Measurements from ENCODE around the gene MARCHF7. TPM values are rescaled to one million over a fixed set of nuclear protein-coding genes. Genes with fewer than 3 reads are reported as not detected.

MARCHF7 gene
- total and polyA plus RNA-seq, 10 of the 15 experiments (the other 5 are each of a cell fraction or from before 2014, with no cell fraction given) = 39.4 to 111 (median 66.5) TPM

GRCh38 chr2:159684796-159685195 is 27.5 kb upstream of the MARCHF7 start:
- BruUV-seq (replicated peaks) = no TSS peak

GRCh38 chr2:159694500-159695040 is 17.7 kb upstream of the MARCHF7 start:
- no TSS peak for BruUV-seq (replicated peaks)
- Histone ChIP-seq H4K20me1 (ENCODE audit: control insufficient read depth, insufficient read depth) (no peaks in the 10 kb centered on the region), H3K9ac (ENCODE audit: control insufficient read depth, insufficient read depth, low read length) (no peak overlapping the region), H3K27ac (ENCODE audit: control insufficient read depth, insufficient read depth) (no peak overlapping the region), H3K9me3 (replicated peaks; ENCODE audit: control insufficient read depth, insufficient read depth, low read length) (no peaks in the 10 kb centered on the region; the same call in 1 of the 3 replicates), H3K4me1 (ENCODE audit: control insufficient read depth, insufficient read depth, low read length) (peaks cover 3% of the 10 kb centered on the region), H3K79me2 (ENCODE audit: control insufficient read depth, insufficient read depth, low read length) (no peaks in the 10 kb centered on the region), H3K4me2 (ENCODE audit: control insufficient read depth, insufficient read depth) (no peak overlapping the region), H3K4me3 (no peak overlapping the region), H3K36me3 (ENCODE audit: control insufficient read depth in 2 of 2, insufficient read depth in 2 of 2, low read length in 1 of 2) (no peaks in the 10 kb centered on the region; a peak in 1 of 4 replicates), H2AFZ (ENCODE audit: control insufficient read depth, low read depth, low read length) (no peak overlapping the region), H3K27me3 (replicated peaks in 1 of 2; ENCODE audit: control insufficient read depth in 2 of 2, insufficient read depth in 2 of 2, low read length in 1 of 2) (no peaks in the 10 kb centered on the region)
- no peak for TF ChIP-seq SUZ12 (IDR thresholded peaks at IDR 0.05; ENCODE audit: unreplicated experiment)
- no peak for TF ChIP-seq TCF7 (IDR thresholded peaks at IDR 0.05; ENCODE audit: borderline replicate concordance)
- no peak for TF ChIP-seq RBBP5 (conservative IDR thresholded peaks at IDR 0.05)
- TF ChIP-seq ATF3 (IDR thresholded peaks at IDR 0.05; ENCODE audit: borderline replicate concordance, extremely low read depth, low read depth, low read length) = no peak
- TF ChIP-seq SIN3A (IDR thresholded peaks at IDR 0.05; ENCODE audit: low read depth, low read length) = no peak
- TF ChIP-seq GATAD2B (conservative IDR thresholded peaks at IDR 0.05; ENCODE audit: low read depth) = no peak
- no peak for TF ChIP-seq ZNF24 (IDR thresholded peaks at IDR 0.05)
- TF ChIP-seq SKIL (IDR thresholded peaks at IDR 0.05; ENCODE audit: low read depth, poor library complexity, severe bottlenecking) = no peak
- no peak for TF ChIP-seq STAT3 (IDR thresholded peaks at IDR 0.05; ENCODE audit: low read depth, low read length)
- FAIRE-seq (peak; percentile 71), ATAC-seq (no peak), DNase-seq (ENCODE audit: low read depth, low spot score) (no peak)
- ChIA-PET CTCF (no interaction called here), RAD21 (ENCODE audit: unreplicated experiment) (no interaction called here), SMC1A (ENCODE audit: uncharacterized antibody, unreplicated experiment) (interaction anchor here (0.7 kb wide), 1 partner anchor 17 kb away, joined by 3 read pairs; no protein-coding TSS in a partner anchor), POLR2A (no interaction called here)
- in situ Hi-C loops (cut with MboI) (no loop called here), intact Hi-C loops (cut with micrococcal nuclease; ENCODE audit: unreplicated experiment) (no loop called here)
- WGBS (ENCODE audit: insufficient coverage, insufficient replicate concordance, low lambda C conversion rate, missing lambda C conversion rate) = 0% methylated on average over 1 of the region's 1 CpG

More at GRCh38 chr2:159684796-159685195, 27.5 kb upstream of the MARCHF7 start:
- ChIA-PET POLR2A (no interaction called here), CTCF (no interaction called here), RAD21 (ENCODE audit: unreplicated experiment) (interaction anchor here (0.9 kb wide), 1 partner anchor 80 kb away, joined by 4 read pairs; no protein-coding TSS in a partner anchor), SMC1A (ENCODE audit: uncharacterized antibody, unreplicated experiment) (interaction anchor here (0.6 to 1.5 kb wide), 5 partner anchors 10 to 546 kb away, joined by 3 to 4 read pairs (median 3); no protein-coding TSS in a partner anchor)
- ATAC-seq (no peak), FAIRE-seq (no peak), DNase-seq (ENCODE audit: low read depth, low spot score) (no peak)
- no peak overlapping the region for H3K4me3 ChIP-seq
- H3K9me3 ChIP-seq (replicated peaks; ENCODE audit: control insufficient read depth, insufficient read depth, low read length) = no peaks in the 10 kb centered on the region
- H3K9ac ChIP-seq (ENCODE audit: control insufficient read depth, insufficient read depth, low read length) = no peak overlapping the region
- H2AFZ ChIP-seq (ENCODE audit: control insufficient read depth, low read depth, low read length) = no peak overlapping the region
- no peak overlapping the region for H3K27ac ChIP-seq (ENCODE audit: control insufficient read depth, insufficient read depth)
- H3K4me2 ChIP-seq (ENCODE audit: control insufficient read depth, insufficient read depth) = no peak overlapping the region
- no peaks in the 10 kb centered on the region for H3K79me2 ChIP-seq (ENCODE audit: control insufficient read depth, insufficient read depth, low read length)
- intact Hi-C loops (cut with micrococcal nuclease; ENCODE audit: unreplicated experiment) (no loop called here), in situ Hi-C loops (cut with MboI) (no loop called here)
- TF ChIP-seq TBL1XR1 (IDR thresholded peaks at IDR 0.05; ENCODE audit: low read depth, low read length) = no peak
- no peak for TF ChIP-seq FOXK2 (IDR thresholded peaks at IDR 0.05)
- TF ChIP-seq SIN3A (IDR thresholded peaks at IDR 0.05; ENCODE audit: low read depth, low read length) = no peak
- TF ChIP-seq ZNF217 (IDR thresholded peaks at IDR 0.05) = no peak
- H3K36me3 ChIP-seq (ENCODE audit: control insufficient read depth in 2 of 2, insufficient read depth in 2 of 2, low read length in 1 of 2) = no peaks in the 10 kb centered on the region
- no peaks in the 10 kb centered on the region for H4K20me1 ChIP-seq (ENCODE audit: control insufficient read depth, insufficient read depth)
- no peaks in the 10 kb centered on the region for H3K4me1 ChIP-seq (ENCODE audit: control insufficient read depth, insufficient read depth, low read length)
- no peaks in the 10 kb centered on the region for H3K27me3 ChIP-seq (replicated peaks in 1 of 2; ENCODE audit: control insufficient read depth in 2 of 2, insufficient read depth in 2 of 2, low read length in 1 of 2)

Measured in GM12878 (cell line).